Astrocyte (in vitro differentiated cells and primary cell): ENCODE data around the gene FOXB2. TPM values are rescaled to one million over a fixed set of nuclear protein-coding genes. Genes with fewer than 3 reads are reported as not detected.

ENCODE experiments used
- DNase-seq: peaks from one replicate; pipeline ENCODE4 v3.0.0-alpha.2; 2010; ENCODE audit warnings: low read depth
- FAIRE-seq: peaks from 2 replicates; lab custom pipeline; 2011; peaks lifted over from hg19 to GRCh38; lab: Jason Lieb, UNC
- H2AFZ ChIP-seq: 2 replicates; pipeline ENCODE4 v1.6.0; 2012; ENCODE audit warnings: low read depth, low read length, inconsistent platforms
- H3K27ac ChIP-seq: 2 replicates; pipeline ENCODE4 v1.5.1; 2011; ENCODE audit warnings: low read depth, low read length, inconsistent platforms
- H3K27me3 ChIP-seq: 2 replicates; pipeline ENCODE4 v1.6.0; 2011; ENCODE audit warnings: low read length, inconsistent platforms; ENCODE audit not compliant: insufficient read depth
- H3K36me3 ChIP-seq: 2 replicates; pipeline ENCODE4 v1.5.1; 2011; ENCODE audit warnings: low read length, inconsistent platforms; ENCODE audit not compliant: insufficient read depth
- H3K4me1 ChIP-seq: 2 replicates; pipeline ENCODE4 v1.5.1; 2011; ENCODE audit warnings: low read length, inconsistent platforms; ENCODE audit not compliant: insufficient read depth
- H3K4me2 ChIP-seq: 2 replicates; pipeline ENCODE4 v1.6.0; 2012; ENCODE audit warnings: low read length, inconsistent platforms
- H3K4me3 ChIP-seq: 2 replicates; pipeline ENCODE4 v1.5.1; 2011; ENCODE audit warnings: low read depth, mild to moderate bottlenecking, low read length, inconsistent platforms; ENCODE audit not compliant: insufficient read depth
- H3K79me2 ChIP-seq: 2 replicates; pipeline ENCODE4 v1.6.0; 2012; ENCODE audit warnings: mild to moderate bottlenecking, low read length, inconsistent platforms; ENCODE audit not compliant: insufficient read depth
- H3K9ac ChIP-seq: 2 replicates; pipeline ENCODE4 v1.6.0; 2012; ENCODE audit warnings: mild to moderate bottlenecking, low read length, inconsistent platforms
- H3K9me3 ChIP-seq: 2 replicates; pipeline ENCODE4 v1.5.1; 2012; ENCODE audit warnings: low read depth, mild to moderate bottlenecking, low read length, inconsistent platforms; ENCODE audit not compliant: insufficient read depth
- H4K20me1 ChIP-seq: 2 replicates; pipeline ENCODE4 v1.6.0; 2012; ENCODE audit warnings: low read length, inconsistent platforms; ENCODE audit not compliant: insufficient read depth
- H3K27ac Mint-ChIP-seq: one replicate; pipeline ENCODE4 v1.8.0; 2021; ENCODE audit warnings: mild to moderate bottlenecking, mixed read lengths; ENCODE audit not compliant: unreplicated experiment
- H3K27me3 Mint-ChIP-seq: one replicate; pipeline ENCODE4 v1.8.0; 2021; ENCODE audit warnings: low read depth, mixed read lengths; ENCODE audit not compliant: unreplicated experiment
- H3K36me3 Mint-ChIP-seq: one replicate; pipeline ENCODE4 v1.8.0; 2021; ENCODE audit warnings: low read depth, mixed read lengths; ENCODE audit not compliant: unreplicated experiment
- H3K4me1 Mint-ChIP-seq: one replicate; pipeline ENCODE4 v1.8.0; 2021; ENCODE audit warnings: low read depth, mixed read lengths; ENCODE audit not compliant: unreplicated experiment
- H3K4me3 Mint-ChIP-seq: one replicate; pipeline ENCODE4 v1.8.0; 2021; ENCODE audit warnings: mild to moderate bottlenecking, moderate library complexity, mixed read lengths; ENCODE audit not compliant: unreplicated experiment
- H3K9me3 Mint-ChIP-seq: one replicate; pipeline ENCODE4 v1.8.0; 2021; ENCODE audit warnings: mild to moderate bottlenecking, mixed read lengths; ENCODE audit not compliant: unreplicated experiment
- EZH2 ChIP-seq: IDR thresholded peaks from 2 replicates; pipeline ENCODE4 v1.6.1; 2012; ENCODE audit warnings: mild to moderate bottlenecking, low read length, inconsistent platforms; ENCODE audit not compliant: insufficient read depth
- total RNA-seq: library from RNA; stranded (reverse); gene quantifications from 2 replicates; pipeline ENCODE4 v1.2.1, GENCODE V29; 2021
- TF ChIP-seq, protein P1 (sequence below): IDR thresholded peaks from 2 replicates; pipeline ENCODE4 v1.5.1; 2011; ENCODE audit warnings: low read depth, mild to moderate bottlenecking, inconsistent platforms, low read length, moderate library complexity; ENCODE audit not compliant: insufficient read depth

Gene FOXB2
- total RNA-seq, 1 donor from 2014 or later, result not detected

DNA sequence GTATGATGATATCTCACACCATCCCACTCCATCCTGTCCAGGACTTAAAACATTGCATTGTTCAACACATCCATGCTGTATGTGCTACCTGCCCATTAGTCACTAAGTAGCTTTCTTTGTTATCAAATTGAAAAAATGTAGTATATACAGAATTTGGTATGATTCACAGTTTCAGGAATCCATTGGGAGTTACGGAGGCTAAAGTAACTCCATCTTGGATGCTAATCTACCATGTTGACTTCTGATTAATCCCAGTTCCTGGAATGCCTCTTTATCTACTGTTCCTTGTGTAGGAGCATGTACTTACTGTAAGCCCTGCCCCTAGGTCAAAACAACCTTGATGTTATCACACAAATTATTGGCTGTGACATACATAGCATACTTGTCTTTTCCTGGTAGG lies 38.9 kb upstream of the FOXB2 start:
- H3K36me3 ChIP-seq, result no peaks in the 10 kb centered on the region
- H3K4me2 ChIP-seq, result no peak overlapping the region
- H3K27ac Mint-ChIP-seq, result no peak overlapping the region
- peaks cover 14% of the 10 kb centered on the region for H3K27me3 Mint-ChIP-seq
- peaks cover 2% of the 10 kb centered on the region for H3K4me1 ChIP-seq
- H2AFZ ChIP-seq, result no peak overlapping the region
- no peaks in the 10 kb centered on the region for H3K9me3 Mint-ChIP-seq
- no peak overlapping the region for H3K4me3 Mint-ChIP-seq
- no peaks in the 10 kb centered on the region for H4K20me1 ChIP-seq
- H3K4me3 ChIP-seq, result no peak overlapping the region
- no peaks in the 10 kb centered on the region for H3K79me2 ChIP-seq
- no peak overlapping the region for H3K9ac ChIP-seq
- TF ChIP-seq, protein P1, sequence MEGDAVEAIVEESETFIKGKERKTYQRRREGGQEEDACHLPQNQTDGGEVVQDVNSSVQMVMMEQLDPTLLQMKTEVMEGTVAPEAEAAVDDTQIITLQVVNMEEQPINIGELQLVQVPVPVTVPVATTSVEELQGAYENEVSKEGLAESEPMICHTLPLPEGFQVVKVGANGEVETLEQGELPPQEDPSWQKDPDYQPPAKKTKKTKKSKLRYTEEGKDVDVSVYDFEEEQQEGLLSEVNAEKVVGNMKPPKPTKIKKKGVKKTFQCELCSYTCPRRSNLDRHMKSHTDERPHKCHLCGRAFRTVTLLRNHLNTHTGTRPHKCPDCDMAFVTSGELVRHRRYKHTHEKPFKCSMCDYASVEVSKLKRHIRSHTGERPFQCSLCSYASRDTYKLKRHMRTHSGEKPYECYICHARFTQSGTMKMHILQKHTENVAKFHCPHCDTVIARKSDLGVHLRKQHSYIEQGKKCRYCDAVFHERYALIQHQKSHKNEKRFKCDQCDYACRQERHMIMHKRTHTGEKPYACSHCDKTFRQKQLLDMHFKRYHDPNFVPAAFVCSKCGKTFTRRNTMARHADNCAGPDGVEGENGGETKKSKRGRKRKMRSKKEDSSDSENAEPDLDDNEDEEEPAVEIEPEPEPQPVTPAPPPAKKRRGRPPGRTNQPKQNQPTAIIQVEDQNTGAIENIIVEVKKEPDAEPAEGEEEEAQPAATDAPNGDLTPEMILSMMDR, result no peak
- no peak for TF ChIP-seq EZH2
- no peaks in the 10 kb centered on the region for H3K36me3 Mint-ChIP-seq
- no peaks in the 10 kb centered on the region for H3K9me3 ChIP-seq
- no peak for FAIRE-seq
- no peaks in the 10 kb centered on the region for H3K27me3 ChIP-seq
- H3K4me1 Mint-ChIP-seq, result no peaks in the 10 kb centered on the region
- DNase-seq, result peak; percentile 21
- H3K27ac ChIP-seq, result no peak overlapping the region

DNA sequence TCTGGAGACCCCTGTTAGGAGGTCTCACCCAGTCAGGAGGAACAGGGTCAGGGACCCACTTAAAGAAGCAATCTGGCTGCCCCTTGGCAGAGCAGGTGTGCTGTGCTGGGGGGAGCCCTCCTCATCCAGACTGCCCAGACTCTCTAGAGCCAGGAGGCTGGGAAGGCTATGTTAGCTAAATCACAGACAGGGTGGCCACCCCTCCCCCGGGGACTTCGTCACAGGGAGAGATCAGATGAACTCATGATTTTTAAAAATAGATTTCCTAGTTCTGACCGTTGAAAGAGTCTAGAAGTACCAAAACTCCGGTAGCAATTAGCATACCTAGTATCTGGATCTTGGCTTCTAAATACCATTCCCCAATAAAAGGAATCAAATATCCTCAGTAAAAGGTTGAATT lies 35.0 kb upstream of the FOXB2 start:
- no peaks in the 10 kb centered on the region for H3K9me3 ChIP-seq
- no peak for FAIRE-seq
- H4K20me1 ChIP-seq, result no peaks in the 10 kb centered on the region
- DNase-seq, result no peak
- no peaks in the 10 kb centered on the region for H3K27me3 ChIP-seq
- no peak overlapping the region for H3K27ac Mint-ChIP-seq
- TF ChIP-seq, protein P1, result no peak
- TF ChIP-seq EZH2, result no peak
- no peak overlapping the region for H3K4me3 ChIP-seq
- no peak overlapping the region for H3K27ac ChIP-seq
- H3K9me3 Mint-ChIP-seq, result no peaks in the 10 kb centered on the region
- no peaks in the 10 kb centered on the region for H3K4me1 Mint-ChIP-seq
- no peaks in the 10 kb centered on the region for H3K36me3 Mint-ChIP-seq
- H3K79me2 ChIP-seq, result no peaks in the 10 kb centered on the region
- no peak overlapping the region for H3K4me3 Mint-ChIP-seq
- no peak overlapping the region for H2AFZ ChIP-seq
- H3K9ac ChIP-seq, result no peak overlapping the region
- H3K27me3 Mint-ChIP-seq, result peaks cover 16% of the 10 kb centered on the region
- no peaks in the 10 kb centered on the region for H3K36me3 ChIP-seq
- H3K4me1 ChIP-seq, result peaks cover 2% of the 10 kb centered on the region
- H3K4me2 ChIP-seq, result no peak overlapping the region

- Histone ChIP-seq H3K79me2 (no peaks in the 10 kb centered on the region), H3K27me3 (no peaks in the 10 kb centered on the region), H3K9me3 (no peaks in the 10 kb centered on the region), H3K4me2 (no peak overlapping the region), H2AFZ (no peak overlapping the region), H3K4me3 (no peak overlapping the region), H3K9ac (no peak overlapping the region), H3K36me3 (no peaks in the 10 kb centered on the region), H4K20me1 (no peaks in the 10 kb centered on the region), H3K4me1 (peaks cover 2% of the 10 kb centered on the region), H3K27ac (no peak overlapping the region)
- H3K9me3 Mint-ChIP-seq, result no peaks in the 10 kb centered on the region
- no peak overlapping the region for H3K27ac Mint-ChIP-seq
- no peak overlapping the region for H3K4me3 Mint-ChIP-seq
- H3K36me3 Mint-ChIP-seq, result no peaks in the 10 kb centered on the region
- peaks cover 16% of the 10 kb centered on the region for H3K27me3 Mint-ChIP-seq
- no peak for FAIRE-seq
- H3K4me1 Mint-ChIP-seq, result no peaks in the 10 kb centered on the region
- no peak for DNase-seq
- TF ChIP-seq, protein P1, result no peak
- no peak for TF ChIP-seq EZH2
Observed at GRCh38 chr9:76985581-76985980, 33.9 kb upstream of the FOXB2 start.
